Keratinocyte (primary cell): ENCODE measurements around the gene HTR1E.

Source experiments
- CTCF ChIP-seq, 3 experiments: IDR thresholded peaks in 1 of 3; conservative IDR thresholded peaks in 1 of 3; optimal IDR thresholded peaks in 1 of 3; 2 replicates in 2 of 3; 3 replicates in 1 of 3; pipeline versions ENCODE3 to v1.5.1; 2011; ENCODE audit warnings: low read length in 3 of 3, mild to moderate bottlenecking in 3 of 3, moderate library complexity in 2 of 3, control low read depth in 1 of 3, inconsistent platforms in 1 of 3; ENCODE audit not compliant: insufficient read depth in 2 of 3; ENCODE audit errors: extremely low read depth in 1 of 3
- EZH2 ChIP-seq: IDR thresholded peaks from one replicate; pipeline ENCODE4 v1.6.1; 2012; ENCODE audit warnings: inconsistent platforms, mild to moderate bottlenecking, low read length, moderate library complexity

- TF ChIP-seq EZH2: no peak
- TF ChIP-seq CTCF (optimal IDR thresholded peaks at IDR 0.05 in 1 of 3, IDR thresholded peaks at IDR 0.05 in 1 of 3, conservative IDR thresholded peaks at IDR 0.05 in 1 of 3; ENCODE audit: extremely low read depth in 1 of 3, insufficient read depth in 2 of 3, low read length in 3 of 3): no peak
Observed at GRCh38 chr6:86964029-86964579, 26.8 kb downstream of the HTR1E start.
